Measurements from ENCODE around the gene MYO1G.

DNA sequence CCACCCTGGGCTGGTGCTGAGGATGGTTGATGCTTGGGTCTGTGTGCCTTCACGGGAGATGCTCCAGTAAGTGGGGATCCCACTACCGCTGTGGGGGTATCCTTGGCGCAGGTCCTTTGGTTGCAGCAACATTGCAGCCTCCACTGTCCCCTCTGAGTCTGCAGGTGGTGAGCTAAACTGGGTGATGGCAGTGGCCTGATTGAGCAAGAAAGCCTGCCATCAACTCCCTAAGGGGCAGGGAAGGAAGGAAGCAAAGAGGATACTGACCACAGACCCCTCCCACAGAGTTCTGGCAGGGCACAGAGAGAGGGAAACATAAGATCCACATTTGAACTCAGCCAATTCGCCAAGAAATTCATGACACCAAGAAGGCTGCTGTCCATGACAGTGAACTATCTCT lies 43.2 kb downstream of the MYO1G start:
- TF ChIP-seq, protein P1, sequence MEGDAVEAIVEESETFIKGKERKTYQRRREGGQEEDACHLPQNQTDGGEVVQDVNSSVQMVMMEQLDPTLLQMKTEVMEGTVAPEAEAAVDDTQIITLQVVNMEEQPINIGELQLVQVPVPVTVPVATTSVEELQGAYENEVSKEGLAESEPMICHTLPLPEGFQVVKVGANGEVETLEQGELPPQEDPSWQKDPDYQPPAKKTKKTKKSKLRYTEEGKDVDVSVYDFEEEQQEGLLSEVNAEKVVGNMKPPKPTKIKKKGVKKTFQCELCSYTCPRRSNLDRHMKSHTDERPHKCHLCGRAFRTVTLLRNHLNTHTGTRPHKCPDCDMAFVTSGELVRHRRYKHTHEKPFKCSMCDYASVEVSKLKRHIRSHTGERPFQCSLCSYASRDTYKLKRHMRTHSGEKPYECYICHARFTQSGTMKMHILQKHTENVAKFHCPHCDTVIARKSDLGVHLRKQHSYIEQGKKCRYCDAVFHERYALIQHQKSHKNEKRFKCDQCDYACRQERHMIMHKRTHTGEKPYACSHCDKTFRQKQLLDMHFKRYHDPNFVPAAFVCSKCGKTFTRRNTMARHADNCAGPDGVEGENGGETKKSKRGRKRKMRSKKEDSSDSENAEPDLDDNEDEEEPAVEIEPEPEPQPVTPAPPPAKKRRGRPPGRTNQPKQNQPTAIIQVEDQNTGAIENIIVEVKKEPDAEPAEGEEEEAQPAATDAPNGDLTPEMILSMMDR (conservative IDR thresholded peaks at IDR 0.05; ENCODE audit: low read length), result no peak
- TF ChIP-seq EZH2phosphoT487 (IDR thresholded peaks at IDR 0.05; ENCODE audit: borderline replicate concordance), result no peak

All from Loucy (cell line).